ENCODE results near the gene FRAT1. TPM values are rescaled to one million over a fixed set of nuclear protein-coding genes. Genes with fewer than 3 reads are reported as not detected.

The FRAT1 gene
- total and polyA plus RNA-seq, 2 of the 13 experiments (the other 11 are each of a cell fraction or from before 2014, with no cell fraction given) = 1.7 to 2.3 TPM

DNA sequence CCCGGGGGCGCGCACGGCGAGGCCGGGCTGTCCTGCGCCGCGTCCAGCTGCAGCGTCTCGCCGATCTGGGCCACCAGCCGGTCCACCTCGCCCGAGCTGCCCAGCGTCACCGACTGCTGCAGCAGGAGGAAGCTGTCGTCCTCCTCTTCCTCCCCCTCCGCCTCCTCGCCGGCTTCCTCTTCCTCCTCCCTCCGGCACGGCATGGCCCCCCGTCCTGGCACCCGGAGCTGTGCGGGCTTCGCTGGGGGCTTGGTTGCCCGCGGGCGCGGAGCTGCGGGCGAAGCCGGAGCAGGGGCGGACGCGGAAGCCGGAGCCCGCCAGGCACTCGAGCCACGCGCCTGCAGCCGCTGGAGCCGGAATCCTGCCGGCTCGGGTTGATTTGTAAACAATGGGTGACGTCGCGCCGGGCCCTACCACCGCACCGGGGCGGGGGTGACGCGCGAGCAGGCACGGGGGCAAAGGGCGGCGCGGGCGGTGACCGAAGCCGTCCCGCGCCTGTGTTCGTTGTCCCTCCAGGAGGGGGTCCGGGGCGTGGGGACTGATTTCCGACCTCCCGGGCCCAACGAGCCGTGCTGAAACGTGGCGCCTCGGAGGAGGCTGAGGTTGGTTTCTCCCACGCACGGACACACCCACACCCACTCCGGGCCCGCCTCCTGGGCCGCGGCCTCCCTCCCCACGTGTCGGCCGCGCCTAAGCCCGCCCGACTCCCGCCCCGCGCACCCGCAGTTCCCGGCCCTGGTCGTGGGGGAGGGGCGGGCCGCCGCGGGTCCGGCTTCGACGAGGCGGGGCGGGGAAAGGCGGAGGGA is 15.5 kb downstream of the FRAT1 start, which contains the start of gene FRAT2 (continued):
- TF ChIP-seq, protein P1, sequence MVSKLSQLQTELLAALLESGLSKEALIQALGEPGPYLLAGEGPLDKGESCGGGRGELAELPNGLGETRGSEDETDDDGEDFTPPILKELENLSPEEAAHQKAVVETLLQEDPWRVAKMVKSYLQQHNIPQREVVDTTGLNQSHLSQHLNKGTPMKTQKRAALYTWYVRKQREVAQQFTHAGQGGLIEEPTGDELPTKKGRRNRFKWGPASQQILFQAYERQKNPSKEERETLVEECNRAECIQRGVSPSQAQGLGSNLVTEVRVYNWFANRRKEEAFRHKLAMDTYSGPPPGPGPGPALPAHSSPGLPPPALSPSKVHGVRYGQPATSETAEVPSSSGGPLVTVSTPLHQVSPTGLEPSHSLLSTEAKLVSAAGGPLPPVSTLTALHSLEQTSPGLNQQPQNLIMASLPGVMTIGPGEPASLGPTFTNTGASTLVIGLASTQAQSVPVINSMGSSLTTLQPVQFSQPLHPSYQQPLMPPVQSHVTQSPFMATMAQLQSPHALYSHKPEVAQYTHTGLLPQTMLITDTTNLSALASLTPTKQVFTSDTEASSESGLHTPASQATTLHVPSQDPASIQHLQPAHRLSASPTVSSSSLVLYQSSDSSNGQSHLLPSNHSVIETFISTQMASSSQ (IDR thresholded peaks at IDR 0.05; ENCODE audit: low read depth) = no peak
- TF ChIP-seq, protein P1 (CRISPR knock-in tag; IDR thresholded peaks at IDR 0.05; ENCODE audit: borderline replicate concordance) = peak; percentile 67; the same call in 1 of the 2 replicates
- peak; percentile 45; the same call in 1 of the 2 replicates for TF ChIP-seq DR1 (CRISPR knock-in tag; IDR thresholded peaks at IDR 0.05)
- TF ChIP-seq PPARG (CRISPR knock-in tag; conservative IDR thresholded peaks at IDR 0.05) = peak; percentile 63
- peak; percentile 24; the same call in 1 of the 2 replicates for TF ChIP-seq RARA (CRISPR knock-in tag; IDR thresholded peaks at IDR 0.05)
- peak; percentile 62 for TF ChIP-seq ZFX (CRISPR knock-in tag; IDR thresholded peaks at IDR 0.05; ENCODE audit: low read depth)
- peak; percentile 75; the same call in 1 of the 2 replicates for TF ChIP-seq RELA (CRISPR knock-in tag; IDR thresholded peaks at IDR 0.05)
- TF ChIP-seq, protein P2, sequence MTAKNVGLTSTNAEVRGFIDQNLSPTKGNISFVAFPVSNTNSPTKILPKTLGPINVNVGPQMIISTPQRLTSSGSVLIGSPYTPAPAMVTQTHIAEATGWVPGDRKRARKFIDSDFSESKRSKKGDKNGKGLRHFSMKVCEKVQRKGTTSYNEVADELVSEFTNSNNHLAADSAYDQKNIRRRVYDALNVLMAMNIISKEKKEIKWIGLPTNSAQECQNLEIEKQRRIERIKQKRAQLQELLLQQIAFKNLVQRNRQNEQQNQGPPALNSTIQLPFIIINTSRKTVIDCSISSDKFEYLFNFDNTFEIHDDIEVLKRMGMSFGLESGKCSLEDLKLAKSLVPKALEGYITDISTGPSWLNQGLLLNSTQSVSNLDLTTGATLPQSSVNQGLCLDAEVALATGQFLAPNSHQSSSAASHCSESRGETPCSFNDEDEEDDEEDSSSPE (CRISPR knock-in tag; IDR thresholded peaks at IDR 0.05) = peak; percentile 90
- peak; percentile 73; the same call in 1 of the 2 replicates for TF ChIP-seq SOX5 (CRISPR knock-in tag; IDR thresholded peaks at IDR 0.05; ENCODE audit: borderline replicate concordance)
- TF ChIP-seq KAT7 (CRISPR knock-in tag; IDR thresholded peaks at IDR 0.05; ENCODE audit: borderline replicate concordance) = peak; percentile 60; the same call in 1 of the 2 replicates
- TF ChIP-seq ZNF446 (CRISPR knock-in tag; IDR thresholded peaks at IDR 0.05) = peak; percentile 4
- TF ChIP-seq, protein P3, sequence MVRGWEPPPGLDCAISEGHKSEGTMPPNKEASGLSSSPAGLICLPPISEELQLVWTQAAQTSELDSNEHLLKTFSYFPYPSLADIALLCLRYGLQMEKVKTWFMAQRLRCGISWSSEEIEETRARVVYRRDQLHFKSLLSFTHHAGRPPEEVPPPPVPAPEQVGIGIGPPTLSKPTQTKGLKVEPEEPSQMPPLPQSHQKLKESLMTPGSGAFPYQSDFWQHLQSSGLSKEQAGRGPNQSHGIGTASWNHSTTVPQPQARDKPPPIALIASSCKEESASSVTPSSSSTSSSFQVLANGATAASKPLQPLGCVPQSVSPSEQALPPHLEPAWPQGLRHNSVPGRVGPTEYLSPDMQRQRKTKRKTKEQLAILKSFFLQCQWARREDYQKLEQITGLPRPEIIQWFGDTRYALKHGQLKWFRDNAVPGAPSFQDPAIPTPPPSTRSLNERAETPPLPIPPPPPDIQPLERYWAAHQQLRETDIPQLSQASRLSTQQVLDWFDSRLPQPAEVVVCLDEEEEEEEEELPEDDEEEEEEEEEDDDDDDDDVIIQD (CRISPR knock-in tag; IDR thresholded peaks at IDR 0.05; ENCODE audit: low read depth) = no peak; the same call in 1 of the 2 replicates
- TF ChIP-seq ZIK1 (CRISPR knock-in tag; IDR thresholded peaks at IDR 0.05; ENCODE audit: borderline replicate concordance, low read depth) = peak; percentile 27; the same call in 1 of the 2 replicates
- TF ChIP-seq HNF4G (IDR thresholded peaks at IDR 0.05; ENCODE audit: borderline replicate concordance, low read depth, low read length) = no peak
- peak; percentile 82 for TF ChIP-seq HNF4G (CRISPR knock-in tag; IDR thresholded peaks at IDR 0.05; ENCODE audit: borderline replicate concordance, low read depth)
- peak; percentile 65; the same call in 1 of the 2 replicates for TF ChIP-seq RXRA (CRISPR knock-in tag; IDR thresholded peaks at IDR 0.05)
- TF ChIP-seq, protein P4, sequence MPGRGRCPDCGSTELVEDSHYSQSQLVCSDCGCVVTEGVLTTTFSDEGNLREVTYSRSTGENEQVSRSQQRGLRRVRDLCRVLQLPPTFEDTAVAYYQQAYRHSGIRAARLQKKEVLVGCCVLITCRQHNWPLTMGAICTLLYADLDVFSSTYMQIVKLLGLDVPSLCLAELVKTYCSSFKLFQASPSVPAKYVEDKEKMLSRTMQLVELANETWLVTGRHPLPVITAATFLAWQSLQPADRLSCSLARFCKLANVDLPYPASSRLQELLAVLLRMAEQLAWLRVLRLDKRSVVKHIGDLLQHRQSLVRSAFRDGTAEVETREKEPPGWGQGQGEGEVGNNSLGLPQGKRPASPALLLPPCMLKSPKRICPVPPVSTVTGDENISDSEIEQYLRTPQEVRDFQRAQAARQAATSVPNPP (CRISPR knock-in tag; IDR thresholded peaks at IDR 0.05) = peak; percentile 57; the same call in 1 of the 2 replicates
- TF ChIP-seq PAX8 (CRISPR knock-in tag; IDR thresholded peaks at IDR 0.05; ENCODE audit: borderline replicate concordance) = peak; percentile 83; the same call in 1 of the 2 replicates
- TF ChIP-seq, protein P5, sequence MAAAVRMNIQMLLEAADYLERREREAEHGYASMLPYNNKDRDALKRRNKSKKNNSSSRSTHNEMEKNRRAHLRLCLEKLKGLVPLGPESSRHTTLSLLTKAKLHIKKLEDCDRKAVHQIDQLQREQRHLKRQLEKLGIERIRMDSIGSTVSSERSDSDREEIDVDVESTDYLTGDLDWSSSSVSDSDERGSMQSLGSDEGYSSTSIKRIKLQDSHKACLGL (CRISPR knock-in tag; IDR thresholded peaks at IDR 0.05) = peak; percentile 74; the same call in 1 of the 2 replicates

Data from HepG2 (cell line).